Measurements from ENCODE around the gene UBXN6. TPM values are rescaled to one million over a fixed set of nuclear protein-coding genes. Genes with fewer than 3 reads are reported as not detected.

UBXN6 gene
- total and polyA plus RNA-seq, 2 of the 8 experiments (the other 6 are each of a cell fraction or from before 2014, with no cell fraction given) = 28.0 to 43.8 TPM

DNA sequence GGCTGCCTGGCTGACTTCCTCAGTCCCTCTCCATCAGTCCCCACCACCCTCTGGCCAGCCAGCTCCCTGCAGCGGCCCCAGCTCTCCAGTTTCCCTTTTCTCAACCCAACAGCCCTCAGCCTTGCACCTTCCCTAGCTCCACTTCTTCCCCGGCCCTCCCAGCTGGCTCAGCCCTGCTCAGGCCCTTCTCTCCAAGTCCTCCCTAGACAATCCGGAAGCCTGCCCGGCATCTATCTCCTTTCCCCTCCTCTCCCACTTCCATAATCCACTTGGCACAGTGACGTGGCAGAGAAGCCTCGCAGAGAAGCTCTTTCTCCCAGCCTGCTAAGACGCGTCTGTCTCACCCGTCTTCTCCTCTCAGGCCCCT is 1.1 kb downstream of the UBXN6 start:
- no peak overlapping the region for H4K5ac ChIP-seq (ENCODE audit: insufficient read length, low read depth, low read length)
- no peak overlapping the region for H2AFZ ChIP-seq (ENCODE audit: low read length)
- no peak overlapping the region for H4K91ac ChIP-seq (replicated peaks; ENCODE audit: insufficient read length, low read length)
- H3K27me3 ChIP-seq (replicated peaks in 1 of 4; ENCODE audit: control insufficient read depth in 3 of 4, extremely low read depth in 1 of 4, insufficient read depth in 3 of 4, low read length in 3 of 4) = no peaks in the 10 kb centered on the region
- POLR2A ChIA-PET (ENCODE audit: partially characterized antibody) = interaction anchor here (1.0 to 58.1 kb wide), 6 partner anchors 14 to 66 kb away, joined by 3 to 1590 read pairs (median 4); partner anchors contain the start of genes CHAF1A and SH3GL1
- no peak overlapping the region for H3K27ac ChIP-seq (ENCODE audit: low read depth, low read length)
- no peak overlapping the region for H4K8ac ChIP-seq (ENCODE audit: extremely low read depth, insufficient read depth, low read length)
- H3K79me1 ChIP-seq (ENCODE audit: low read depth, low read length) = no peaks in the 10 kb centered on the region; the same call in 1 of the 2 replicates
- H3K9me3 ChIP-seq (ENCODE audit: insufficient read depth in 2 of 2, low read depth in 1 of 2, low read length in 1 of 2) = no peaks in the 10 kb centered on the region
- H3K4me3 ChIP-seq (ENCODE audit: extremely low read depth in 1 of 4, insufficient read depth in 2 of 4, low read depth in 3 of 4, low read length in 4 of 4) = peak overlapping the region; percentile 46 to 75 (median 66); a peak in 6 of 8 replicates
- H4K20me1 ChIP-seq (replicated peaks in 1 of 2; ENCODE audit: control insufficient read depth in 1 of 2, insufficient read depth in 2 of 2, low read length in 2 of 2) = peaks cover 9 to 13% of the 10 kb centered on the region in 2 experiments
- H3K23me2 ChIP-seq (ENCODE audit: low read depth, low read length) = peaks cover 5% of the 10 kb centered on the region; the same call in 1 of the 2 replicates
- FAIRE-seq = no peak
- H3K79me2 ChIP-seq (ENCODE audit: control insufficient read depth in 1 of 2, insufficient read depth in 2 of 2, low read length in 2 of 2) = peaks cover 0 to 5% of the 10 kb centered on the region in 2 experiments; a peak in 1 of 4 replicates
- H2BK12ac ChIP-seq (ENCODE audit: low read depth, low read length) = no peak overlapping the region
- H3K14ac ChIP-seq (ENCODE audit: insufficient read length) = no peak overlapping the region
- H3K56ac ChIP-seq (replicated peaks; ENCODE audit: insufficient read length, low read depth, low read length) = no peak overlapping the region
- CTCF ChIA-PET (ENCODE audit: partially characterized antibody) = interaction anchor here (0.7 to 1.1 kb wide), 4 partner anchors 24 to 178 kb away, joined by 3 to 4 read pairs (median 3); no protein-coding TSS in a partner anchor
- peak overlapping the region; percentile 80 to 86 for H3K4me2 ChIP-seq (ENCODE audit: insufficient read depth in 1 of 2, low read depth in 2 of 2, low read length in 2 of 2)
- no peak overlapping the region for H3K23ac ChIP-seq (ENCODE audit: insufficient read length)
- no peaks in the 10 kb centered on the region; a peak in 1 of 8 replicates for H3K36me3 ChIP-seq (ENCODE audit: control insufficient read depth in 2 of 4, insufficient read depth in 4 of 4, low read length in 3 of 4)
- H3K18ac ChIP-seq (ENCODE audit: extremely low read depth, low read length) = no peak overlapping the region
- H2BK15ac ChIP-seq (ENCODE audit: low read length) = no peak overlapping the region
- no peak overlapping the region for H3K4ac ChIP-seq (replicated peaks; ENCODE audit: insufficient read length, low read depth, low read length)
- H2BK120ac ChIP-seq (replicated peaks; ENCODE audit: low read depth, low read length) = no peak overlapping the region
- DNase-seq (ENCODE audit: low read depth in 1 of 2, low spot score in 2 of 2) = no peak
- peaks cover 0 to 5% (median 2%) of the 10 kb centered on the region in 4 experiments; a peak in 4 of 7 replicates for H3K4me1 ChIP-seq (replicated peaks in 1 of 4; ENCODE audit: control insufficient read depth in 3 of 4, insufficient read depth in 4 of 4, low read length in 3 of 4)
- H2BK5ac ChIP-seq (ENCODE audit: low read depth, low read length) = no peak overlapping the region
- H2AK5ac ChIP-seq (ENCODE audit: low read depth, low read length) = no peak overlapping the region
- H2BK20ac ChIP-seq (ENCODE audit: low read length) = no peak overlapping the region
- H3K9ac ChIP-seq (replicated peaks in 1 of 4; ENCODE audit: extremely low read depth in 1 of 4, low read depth in 3 of 4, low read length in 3 of 4) = peak overlapping the region in 2 of 4 experiments; percentile 35 to 46; a peak in 3 of 7 replicates
- 47% methylated on average over 9 of the region's 9 CpGs; no CpG with 5 or more reads in 1 of the 2 experiments for WGBS, 2 experiments (ENCODE audit: extremely low coverage in 1 of 2, insufficient coverage in 1 of 2, insufficient read length in 1 of 2, insufficient replicate concordance in 2 of 2, low coverage in 1 of 2, low lambda C conversion rate in 2 of 2, missing lambda C conversion rate in 1 of 2)
